HEK293 (cell line): ENCODE results near the gene FAM120A.
A peak's percentile ranks its signal among the peaks of the same experiment; 100 is the strongest.

Source experiments
- CTCF ChIA-PET: fragments of 350-600 bp; formaldehyde crosslinking; extraction: SDS; loops from one replicate; lab custom pipeline; 2021; ENCODE audit warnings: antibody characterized with exemption; lab: Yijun Ruan, JAX
- POLR2A ChIA-PET: fragments of 300-600 bp; formaldehyde crosslinking; extraction: SDS; loops from one replicate; lab custom pipeline; 2020; ENCODE audit warnings: antibody characterized with exemption, inconsistent platforms; lab: Yijun Ruan, JAX
- H3K27ac ChIP-seq: fragments of 200-500 bp; sonication (Bioruptor generic); 2 replicates; pipeline ENCODE4 v1.5.1; 2014; ENCODE audit warnings: low read depth, low read length, control low read depth, inconsistent platforms; ENCODE audit errors: extremely low read depth
- H3K36me3 ChIP-seq, 2 experiments: fragments of 200-500 bp in 1 of 2; sonication (Bioruptor generic) in 1 of 2; 1 replicate in 1 of 2; 2 replicates in 1 of 2; pipeline ENCODE4 v1.5.1; 2014 to 2017; ENCODE audit warnings: inconsistent platforms in 2 of 2, low read length in 2 of 2; ENCODE audit not compliant: control insufficient read depth in 2 of 2, insufficient read depth in 1 of 2
- H3K4me1 ChIP-seq: fragments of 200-500 bp; sonication (Bioruptor generic); 2 replicates; pipeline ENCODE4 v1.5.1; 2014; ENCODE audit warnings: mild to moderate bottlenecking, low read length, inconsistent platforms; ENCODE audit not compliant: control insufficient read depth, insufficient read depth
- H3K4me3 ChIP-seq: 2 replicates; pipeline ENCODE4 v1.5.1; 2011; ENCODE audit warnings: low read depth, mild to moderate bottlenecking, control low read depth, low read length, moderate library complexity
- H3K9me3 ChIP-seq: fragments of 200-500 bp; sonication (Bioruptor generic); 2 replicates; pipeline ENCODE4 v1.5.1; 2014; ENCODE audit warnings: low read depth, low read length, inconsistent platforms; ENCODE audit not compliant: control insufficient read depth, insufficient read depth
- BCL6B ChIP-seq: fragments of 450-650 bp; formaldehyde crosslinking; IDR thresholded peaks from 2 replicates; pipeline ENCODE4 v1.5.1; 2017; ENCODE audit warnings: missing biosample characterization, missing genetic modification characterization
- HOXA7 ChIP-seq: sonication (generic); formaldehyde crosslinking; IDR thresholded peaks from 2 replicates; pipeline ENCODE4 v1.8.1; 2022; ENCODE audit warnings: missing genetic modification reagents, borderline replicate concordance
- KLF16 ChIP-seq: fragments of 450-650 bp; formaldehyde crosslinking; IDR thresholded peaks from 2 replicates; pipeline ENCODE4 v1.5.1; 2017; ENCODE audit warnings: missing biosample characterization, missing genetic modification characterization
- REPIN1 ChIP-seq: fragments of 450-650 bp; formaldehyde crosslinking; IDR thresholded peaks from 2 replicates; pipeline ENCODE4 v1.5.1; 2017; ENCODE audit warnings: missing biosample characterization, missing genetic modification characterization, low read depth
- WT1 ChIP-seq: fragments of 450-650 bp; formaldehyde crosslinking; IDR thresholded peaks from 2 replicates; pipeline ENCODE4 v1.5.1; 2016; ENCODE audit warnings: missing biosample characterization, missing genetic modification characterization
- ZBTB7A ChIP-seq: fragments of 450-650 bp; formaldehyde crosslinking; IDR thresholded peaks from 2 replicates; pipeline ENCODE4 v1.5.1; 2016; ENCODE audit warnings: low read depth, missing biosample characterization, missing genetic modification characterization
- ZIC2 ChIP-seq: fragments of 450-650 bp; formaldehyde crosslinking; IDR thresholded peaks from 2 replicates; pipeline ENCODE4 v1.5.1; 2016; ENCODE audit warnings: missing biosample characterization, missing genetic modification characterization
- ZNF146 ChIP-seq: fragments of 450-650 bp; formaldehyde crosslinking; IDR thresholded peaks from 2 replicates; pipeline ENCODE4 v1.5.1; 2016; ENCODE audit warnings: missing biosample characterization, missing genetic modification characterization
- ZNF157 ChIP-seq: fragments of 450-650 bp; formaldehyde crosslinking; IDR thresholded peaks from 2 replicates; pipeline ENCODE4 v1.5.1; 2016; ENCODE audit warnings: missing biosample characterization, missing genetic modification characterization
- ZNF174 ChIP-seq: fragments of 450-650 bp; formaldehyde crosslinking; IDR thresholded peaks from 2 replicates; pipeline ENCODE4 v1.5.0; 2017; ENCODE audit warnings: missing biosample characterization, mild to moderate bottlenecking, missing genetic modification characterization
- ZNF280C ChIP-seq: fragments of 450-650 bp; formaldehyde crosslinking; IDR thresholded peaks from 2 replicates; pipeline ENCODE4 v1.5.1; 2016; ENCODE audit warnings: missing biosample characterization, missing genetic modification characterization
- ZNF292 ChIP-seq: fragments of 450-650 bp; formaldehyde crosslinking; IDR thresholded peaks from 2 replicates; pipeline ENCODE4 v1.5.1; 2016; ENCODE audit warnings: low read depth, missing biosample characterization, missing genetic modification characterization, borderline replicate concordance
- ZNF324 ChIP-seq: fragments of 450-650 bp; formaldehyde crosslinking; IDR thresholded peaks from 2 replicates; pipeline ENCODE4 v1.5.1; 2016; ENCODE audit warnings: missing biosample characterization, missing genetic modification characterization
- ZNF398 ChIP-seq: fragments of 450-650 bp; formaldehyde crosslinking; IDR thresholded peaks from 2 replicates; pipeline ENCODE4 v1.5.1; 2017; ENCODE audit warnings: missing biosample characterization, missing genetic modification characterization
- ZNF449 ChIP-seq: fragments of 450-650 bp; formaldehyde crosslinking; IDR thresholded peaks from 2 replicates; pipeline ENCODE4 v1.5.1; 2017; ENCODE audit warnings: missing biosample characterization, mild to moderate bottlenecking, missing genetic modification characterization, moderate library complexity
- ZNF48 ChIP-seq: fragments of 450-650 bp; formaldehyde crosslinking; IDR thresholded peaks from 2 replicates; pipeline ENCODE4 v1.5.1; 2016; ENCODE audit warnings: missing biosample characterization, missing genetic modification characterization
- ZNF571 ChIP-seq: fragments of 450-650 bp; formaldehyde crosslinking; IDR thresholded peaks from 2 replicates; pipeline ENCODE4 v1.5.0; 2017; ENCODE audit warnings: missing biosample characterization, missing genetic modification characterization
- ZNF596 ChIP-seq: fragments of 450-650 bp; IDR thresholded peaks from 2 replicates; pipeline ENCODE4 v1.5.0; 2018; ENCODE audit warnings: missing biosample characterization, mild to moderate bottlenecking, missing genetic modification characterization, moderate library complexity
- ZNF645 ChIP-seq: fragments of 450-650 bp; formaldehyde crosslinking; IDR thresholded peaks from 2 replicates; pipeline ENCODE4; 2016; ENCODE audit warnings: missing biosample characterization, missing genetic modification characterization
- ZNF658 ChIP-seq: fragments of 450-650 bp; formaldehyde crosslinking; IDR thresholded peaks from 2 replicates; pipeline ENCODE4; 2016; ENCODE audit warnings: missing biosample characterization, missing genetic modification characterization
- ZNF664 ChIP-seq: fragments of 450-650 bp; formaldehyde crosslinking; IDR thresholded peaks from 2 replicates; pipeline ENCODE4 v1.5.1; 2016; ENCODE audit warnings: missing biosample characterization, missing genetic modification characterization
- ZNF768 ChIP-seq: fragments of 450-650 bp; formaldehyde crosslinking; IDR thresholded peaks from 2 replicates; pipeline ENCODE4 v1.5.1; 2018; ENCODE audit warnings: missing biosample characterization, mild to moderate bottlenecking, missing genetic modification characterization

Gene FAM120A

GRCh38 chr9:93427655-93428379 is 23.7 kb upstream of the FAM120A start:
- POLR2A ChIA-PET = no interaction called here
- no peak overlapping the region for H3K27ac ChIP-seq
- H3K4me1 ChIP-seq = no peaks in the 10 kb centered on the region
- TF ChIP-seq ZNF398 (no peak), ZIC2 (tag by site-specific recombination) (0 out of 2 replicates have a peak, but pooled peaks have one; percentile 27)
- CTCF ChIA-PET = interaction anchor here (0.6 to 0.7 kb wide), 3 partner anchors 13 to 35 kb away, joined by 3 to 4 read pairs (median 3); no protein-coding TSS in a partner anchor
- no peaks in the 10 kb centered on the region for H3K36me3 ChIP-seq
- H3K4me3 ChIP-seq = no peak overlapping the region
- no peaks in the 10 kb centered on the region for H3K9me3 ChIP-seq

GRCh38 chr9:93431539-93432105 is 19.9 kb upstream of the FAM120A start:
- no peak overlapping the region for H3K27ac ChIP-seq
- H3K9me3 ChIP-seq = no peaks in the 10 kb centered on the region
- TF ChIP-seq ZBTB7A (tag by site-specific recombination) (no peak), ZNF645 (tag by site-specific recombination) (no peak), ZNF571 (tag by site-specific recombination) (no peak), HOXA7 (CRISPR knock-in tag) (no peak), ZNF146 (no peak), ZNF596 (tag by site-specific recombination) (no peak), ZNF664 (tag by site-specific recombination) (no peak), WT1 (tag by site-specific recombination) (no peak)
- H3K36me3 ChIP-seq = no peaks in the 10 kb centered on the region
- ChIA-PET CTCF (no interaction called here), POLR2A (no interaction called here)
- H3K4me1 ChIP-seq = no peaks in the 10 kb centered on the region
- H3K4me3 ChIP-seq = no peak overlapping the region

- H3K4me1 ChIP-seq = no peaks in the 10 kb centered on the region
- no peaks in the 10 kb centered on the region for H3K36me3 ChIP-seq
- no peak for TF ChIP-seq ZNF280C (tag by site-specific recombination)
- TF ChIP-seq ZNF174 (tag by site-specific recombination) = no peak
- TF ChIP-seq ZNF292 (tag by site-specific recombination) = no peak
- no peak for TF ChIP-seq WT1 (tag by site-specific recombination)
- TF ChIP-seq KLF16 = no peak
- no peak for TF ChIP-seq ZNF324 (tag by site-specific recombination)
- no peak for TF ChIP-seq ZNF449
- no peak for TF ChIP-seq ZNF658
- TF ChIP-seq ZNF768 (tag by site-specific recombination) = no peak
- TF ChIP-seq ZNF146 = no peak
- no peak for TF ChIP-seq ZNF596 (tag by site-specific recombination)
- TF ChIP-seq ZNF157 (tag by site-specific recombination) = no peak
- no peak for TF ChIP-seq REPIN1 (tag by site-specific recombination)
- no peak for TF ChIP-seq ZBTB7A (tag by site-specific recombination)
- no peak for TF ChIP-seq BCL6B (tag by site-specific recombination)
- TF ChIP-seq ZNF48 = no peak
- ChIA-PET POLR2A (no interaction called here), CTCF (no interaction called here)
- no peak overlapping the region for H3K27ac ChIP-seq
- no peaks in the 10 kb centered on the region for H3K9me3 ChIP-seq
- no peak overlapping the region for H3K4me3 ChIP-seq
Measured at GRCh38 chr9:93432964-93433363, 18.5 kb upstream of the FAM120A start.
